HG03521 (cell line): ENCODE measurements around the gene COPB2.
"Not testable (repeated sequence)": the region's sequence is repeated elsewhere in the genome, so short reads cannot be mapped to it uniquely, and the experiment has no call there.

Experiments
- ATAC-seq: cut with Tn5 transposase; IDR thresholded peaks from one replicate; pipeline ENCODE4 v1.9.1; 2021; ENCODE audit warnings: mild to moderate bottlenecking, moderate library complexity; ENCODE audit not compliant: unreplicated experiment

COPB2 gene

DNA sequence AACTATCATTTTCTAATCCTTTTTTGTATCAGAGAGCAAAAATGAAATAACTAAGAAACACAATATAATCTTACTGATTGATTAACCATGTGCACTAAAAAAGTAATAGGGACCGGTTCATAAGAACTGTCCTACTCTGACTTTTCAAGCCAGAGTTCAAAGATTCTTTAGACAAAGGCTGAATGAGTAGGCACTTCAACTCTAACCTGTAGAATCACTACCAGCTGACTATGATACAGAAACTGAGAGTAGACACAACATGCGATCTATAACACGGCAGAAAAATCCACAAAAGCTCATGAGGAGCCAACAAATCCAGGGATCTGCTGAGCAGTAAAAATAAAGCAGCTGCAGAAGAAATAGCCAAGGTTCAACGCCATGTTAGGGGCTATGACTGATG lies 8.9 kb downstream of the COPB2 start:
- ATAC-seq = no peak

DNA sequence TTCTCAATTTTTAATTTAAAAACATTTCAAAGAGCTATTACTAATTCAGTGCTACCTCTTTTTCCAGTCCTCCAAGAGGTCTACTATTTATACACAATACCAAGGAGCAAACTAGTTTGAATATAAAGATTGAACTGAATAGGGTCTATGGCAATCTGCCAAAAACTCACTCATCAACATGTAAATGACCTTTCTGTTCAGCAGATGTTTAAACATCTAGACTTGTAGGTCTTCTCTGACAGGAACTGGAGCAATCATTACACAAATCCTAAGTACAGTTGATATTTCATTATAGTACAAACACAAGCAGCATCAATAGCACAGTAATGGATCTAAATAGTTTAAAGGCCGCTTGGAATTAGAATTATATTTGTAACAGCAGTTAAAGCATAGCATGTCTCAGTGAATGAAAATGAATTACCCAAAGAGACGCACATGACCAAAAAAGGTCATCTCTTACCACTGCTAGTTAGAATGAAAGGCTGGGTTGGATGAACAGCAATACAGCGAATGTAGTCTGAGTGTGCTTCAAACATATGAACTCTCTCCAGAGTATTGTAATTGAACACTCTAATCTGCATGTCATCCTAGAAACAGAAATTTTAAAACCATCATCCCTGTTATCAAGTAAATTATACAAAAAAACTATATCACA lies 10.7 kb downstream of the COPB2 start:
- ATAC-seq = no peak

DNA sequence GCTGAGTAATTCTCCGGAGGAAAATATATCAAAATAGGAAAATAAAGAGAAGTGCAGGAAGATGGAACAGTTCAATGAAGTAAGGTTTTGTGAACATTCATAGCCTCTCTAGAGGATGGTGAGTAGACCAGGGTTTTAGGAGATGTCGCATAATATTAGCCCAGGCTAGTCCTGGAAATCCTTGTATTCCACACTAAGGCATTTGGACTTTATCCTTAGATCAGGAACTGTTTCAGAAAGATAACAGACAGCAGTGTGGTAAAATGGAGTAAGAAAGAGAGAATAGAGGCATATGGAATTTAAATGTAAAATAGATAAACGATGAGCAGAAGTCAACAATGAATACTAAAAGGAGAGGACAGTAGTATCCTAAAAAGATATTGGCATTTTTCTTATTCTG lies 12.1 kb downstream of the COPB2 start:
- ATAC-seq = no peak

DNA sequence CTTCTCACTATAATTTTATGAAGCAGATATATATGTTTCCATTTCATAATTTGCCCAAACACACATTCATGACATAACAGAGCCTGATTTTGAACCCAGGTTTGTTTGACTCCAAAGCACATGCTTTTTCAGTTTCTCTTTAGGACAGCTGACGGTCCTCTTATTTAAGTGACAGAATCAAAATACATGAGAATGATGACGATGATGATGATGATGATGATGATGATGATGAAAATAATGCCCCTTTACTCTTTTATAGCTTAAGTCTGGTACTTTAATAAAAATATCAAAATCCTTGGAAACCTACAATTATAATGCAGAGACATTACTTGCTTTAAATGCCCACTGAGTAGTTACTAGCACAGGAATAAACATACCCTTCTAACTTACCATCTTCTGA lies 15.3 kb downstream of the COPB2 start:
- ATAC-seq = no peak

DNA sequence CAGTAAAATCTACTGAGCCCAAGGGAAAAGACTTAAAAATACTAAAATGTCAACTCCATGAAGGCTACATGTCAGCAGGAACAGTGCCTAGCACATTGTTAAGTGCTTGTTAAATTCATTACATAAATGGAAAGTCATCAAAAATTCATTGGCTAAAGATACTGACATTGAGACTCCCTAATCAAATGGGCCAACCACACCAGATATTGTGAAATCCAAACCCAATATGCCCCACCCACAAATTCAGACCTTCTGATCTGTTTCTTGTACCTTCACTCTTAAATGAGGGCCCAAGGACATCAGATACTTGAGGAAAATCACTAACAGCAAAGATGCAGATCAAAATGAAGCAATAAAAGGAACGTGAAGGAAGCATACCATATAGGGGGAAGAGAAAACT lies 24.9 kb downstream of the COPB2 start:
- ATAC-seq = no peak

DNA sequence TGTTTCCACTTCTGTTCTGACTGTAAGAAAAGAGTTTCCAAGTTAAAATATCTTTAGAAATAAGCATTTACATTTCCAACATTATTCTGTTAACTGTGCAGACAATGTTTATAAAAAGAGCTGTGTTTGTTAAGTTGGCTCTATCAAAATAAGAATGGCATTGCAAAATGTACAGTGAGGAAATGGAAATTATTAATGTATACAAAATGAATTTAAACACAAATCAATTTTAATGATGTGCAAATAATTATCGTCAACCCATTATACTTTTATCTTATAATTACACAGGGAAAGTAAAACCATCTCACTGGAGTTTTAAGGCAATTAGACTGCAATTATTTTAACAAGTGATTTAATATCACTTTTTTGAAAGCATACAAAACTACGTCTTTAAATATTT lies 28.2 kb downstream of the COPB2 start:
- ATAC-seq = no peak

DNA sequence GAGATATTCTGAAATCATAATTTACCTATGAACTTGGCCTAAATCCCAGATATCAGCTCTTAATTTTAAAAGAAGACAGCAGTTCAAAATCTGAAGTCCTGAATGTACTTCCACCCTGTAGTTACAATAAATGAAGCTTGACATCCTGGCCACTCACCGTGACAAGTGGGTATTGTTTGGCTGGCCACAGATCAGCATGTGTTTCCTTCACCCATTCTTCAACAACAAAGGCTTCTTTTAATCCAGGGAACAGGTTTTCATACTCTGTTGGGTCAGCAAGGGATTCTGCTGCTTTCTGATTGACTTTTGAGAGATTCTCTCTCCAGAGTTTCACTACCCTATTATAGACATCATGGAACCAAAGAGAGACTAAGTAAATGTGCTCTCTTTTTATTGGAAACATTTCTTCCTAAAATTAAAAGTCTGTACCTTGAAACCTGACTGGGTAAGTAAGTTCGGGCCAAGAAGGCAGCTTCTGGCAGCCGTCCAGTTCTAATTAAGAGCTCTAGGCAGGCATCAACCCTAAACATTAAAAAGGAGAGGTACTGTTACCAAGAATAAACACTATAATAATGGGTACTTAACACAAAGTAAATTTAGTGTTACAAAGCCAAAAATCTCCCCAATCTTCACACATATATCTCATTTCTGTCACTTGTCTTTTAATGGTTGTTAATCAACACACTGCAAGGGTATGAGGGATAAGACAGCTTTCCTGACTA lies 30.4 kb downstream of the COPB2 start:
- ATAC-seq = no peak

DNA sequence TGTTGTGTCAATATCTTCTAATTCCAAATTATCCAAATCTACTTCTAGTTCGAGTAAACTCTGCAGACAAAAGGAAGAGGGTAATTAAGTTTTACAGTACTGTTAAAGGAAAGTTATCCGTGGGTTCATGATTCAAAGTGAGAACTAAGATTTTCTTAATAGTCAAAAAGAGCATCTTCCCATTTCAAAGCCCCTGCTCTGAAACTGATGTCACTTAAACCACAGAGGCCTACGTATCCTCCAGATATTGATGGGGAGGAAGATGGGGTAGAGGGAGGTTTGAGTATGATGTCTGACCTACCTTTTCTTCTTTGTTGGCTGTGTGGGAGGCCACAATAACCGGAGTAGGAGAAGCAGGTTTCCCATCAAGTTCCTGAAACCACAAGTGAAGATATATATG lies 31.5 kb downstream of the COPB2 start:
- no peak for ATAC-seq

DNA sequence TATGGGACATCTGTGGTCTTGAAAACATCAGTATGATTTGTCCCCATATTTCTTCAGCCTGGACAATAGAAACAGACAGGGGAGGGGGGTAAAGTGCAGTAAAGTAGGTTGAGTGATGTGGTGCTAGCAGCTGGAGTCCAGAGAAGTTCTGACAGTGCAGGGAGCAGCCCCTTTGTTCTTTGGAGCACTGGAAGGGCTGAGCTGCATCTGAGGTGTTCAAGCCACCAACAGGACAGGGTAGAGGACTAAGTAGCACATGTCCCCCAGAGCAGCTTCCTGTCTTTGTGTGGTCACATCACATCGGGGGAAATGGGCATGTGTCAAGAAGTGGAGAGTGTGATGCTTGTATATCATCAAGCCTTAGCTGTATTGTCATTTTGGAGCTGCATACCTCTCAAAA lies 33.6 kb downstream of the COPB2 start:
- no peak for ATAC-seq

DNA sequence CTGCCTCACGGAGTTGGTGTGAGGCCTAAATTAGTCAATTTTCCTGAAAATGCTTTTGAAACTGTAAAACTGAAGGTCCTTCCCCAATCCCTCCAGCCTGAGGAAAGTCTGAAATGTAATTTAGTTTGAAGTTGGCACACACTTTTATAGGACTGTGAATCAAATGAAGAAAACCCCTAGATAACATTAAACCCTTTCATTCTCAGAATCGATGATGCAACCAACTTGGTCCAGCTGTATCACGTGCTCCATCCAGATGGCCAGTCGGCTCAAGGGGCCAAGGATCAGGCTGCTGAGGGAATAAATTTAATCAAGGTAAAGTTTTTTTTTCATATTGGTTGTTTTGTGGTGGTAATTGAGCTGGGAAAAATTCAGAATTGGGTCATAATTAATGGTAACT lies 34.0 kb downstream of the COPB2 start:
- ATAC-seq = no peak

DNA sequence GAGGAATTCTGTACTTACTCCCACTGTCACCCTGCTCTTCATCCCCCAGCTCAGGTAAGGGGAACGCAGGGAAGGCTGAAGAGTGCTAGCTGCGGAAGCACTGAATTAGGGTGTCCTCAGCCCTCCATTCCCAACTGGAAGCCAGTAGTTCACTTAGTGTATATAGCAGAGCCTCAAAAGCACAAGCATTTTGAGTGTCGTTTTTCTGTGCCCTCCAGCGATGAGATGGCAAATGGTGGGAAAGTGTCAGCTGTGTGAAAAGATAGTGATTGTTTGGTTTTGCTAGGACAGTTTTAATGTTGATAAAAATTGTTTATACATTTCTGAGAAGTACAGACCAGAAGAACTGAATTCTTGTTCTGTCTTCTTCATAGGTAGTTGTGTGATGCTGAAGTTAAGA lies 34.8 kb downstream of the COPB2 start:
- ATAC-seq = no peak

DNA sequence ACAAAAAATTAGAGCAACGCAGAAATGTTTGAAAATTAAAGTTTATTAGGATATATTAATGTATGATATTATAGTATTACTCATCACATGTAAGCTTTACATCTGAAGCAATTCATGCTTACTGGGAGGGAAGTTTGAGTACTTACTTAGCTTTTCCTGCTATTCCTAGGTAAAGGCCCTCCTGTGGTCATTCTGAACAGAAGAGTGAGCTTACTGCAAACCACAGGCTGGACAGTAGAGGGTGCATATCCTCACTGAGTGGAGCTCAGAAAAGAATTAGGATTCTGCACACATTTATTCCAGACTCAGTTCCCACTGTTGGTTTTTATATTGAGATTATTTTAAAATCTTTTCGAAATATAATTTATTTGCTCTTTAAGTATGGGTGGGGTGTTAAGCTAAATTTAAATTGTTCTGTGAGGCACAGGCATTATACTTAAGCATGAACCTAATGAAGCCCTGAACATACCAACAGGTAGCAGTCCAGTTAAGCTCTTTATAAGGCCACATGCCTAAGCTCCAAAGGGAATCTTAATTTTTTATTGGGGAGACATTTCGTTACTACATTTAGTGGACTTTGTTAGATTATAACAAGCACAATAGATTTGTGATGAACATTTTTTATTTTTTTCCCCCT lies 35.4 kb downstream of the COPB2 start:
- no peak for ATAC-seq

DNA sequence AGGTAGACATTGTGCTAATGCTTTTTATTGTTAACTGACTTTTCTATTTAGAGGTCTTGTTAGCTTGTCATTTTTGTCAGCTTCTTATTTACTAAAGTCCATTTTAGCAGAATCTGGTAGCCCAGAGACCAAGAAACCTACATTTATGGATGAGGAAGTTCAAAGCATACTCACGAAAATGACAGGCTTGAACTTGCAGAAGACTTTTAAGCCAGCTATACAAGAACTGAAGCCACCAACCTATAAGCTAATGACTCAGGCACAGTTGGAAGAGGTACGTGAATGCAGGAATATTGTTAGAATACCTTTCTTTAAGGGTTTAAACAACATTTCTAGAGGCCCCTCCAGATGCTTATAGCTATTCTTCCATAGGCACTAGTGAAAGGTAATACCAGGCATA lies 42.7 kb downstream of the COPB2 start:
- no peak for ATAC-seq

DNA sequence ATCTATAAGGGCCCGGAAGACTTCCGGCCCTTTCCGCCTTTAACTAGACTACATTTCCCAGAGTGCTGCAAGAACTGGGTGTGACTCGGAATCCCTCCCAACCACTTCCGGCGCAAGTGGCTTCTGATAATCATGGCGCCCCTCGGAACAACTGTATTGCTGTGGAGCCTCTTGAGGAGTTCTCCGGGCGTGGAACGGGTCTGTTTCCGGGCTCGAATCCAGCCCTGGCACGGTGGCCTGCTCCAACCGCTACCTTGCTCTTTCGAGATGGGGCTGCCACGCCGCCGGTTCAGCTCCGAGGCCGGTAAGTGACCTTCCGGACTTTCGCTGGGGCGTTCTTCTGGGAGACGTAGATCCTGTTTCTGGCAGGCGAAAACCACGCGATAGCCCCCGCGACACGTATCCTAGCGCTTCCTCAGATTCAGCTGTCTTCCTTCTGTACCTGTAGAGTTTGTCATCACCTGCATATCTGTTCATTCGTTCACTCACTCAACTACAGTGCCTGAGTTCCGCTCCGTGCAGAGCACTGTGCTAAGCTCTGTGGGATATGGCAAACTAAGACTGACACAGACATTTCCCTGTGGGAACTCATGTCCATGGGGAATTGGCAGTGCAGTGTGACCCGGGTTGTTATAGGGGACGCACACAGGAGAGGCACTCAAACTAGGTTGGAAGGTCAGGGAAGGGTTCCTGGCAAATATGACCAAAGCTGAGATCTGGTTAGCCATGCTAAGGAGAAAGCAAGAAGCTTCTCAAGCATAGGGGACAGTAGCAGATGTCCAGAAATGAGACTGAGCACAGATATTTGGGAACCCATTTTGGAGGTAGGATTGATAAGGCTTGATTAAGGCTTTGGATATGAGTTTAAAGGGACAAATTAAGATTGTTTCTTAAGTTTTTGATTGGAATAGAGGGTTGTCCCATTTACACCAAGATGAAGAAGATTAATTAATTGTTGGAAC lies 45.3 kb downstream of the COPB2 start, which contains the start of gene MRPS22:
MRPS22 (plus strand) TSS at position 126 of the 962 bp plus-strand sequence; CDS start at position 133, 7 bp downstream.
- ATAC-seq = peak; percentile 97

DNA sequence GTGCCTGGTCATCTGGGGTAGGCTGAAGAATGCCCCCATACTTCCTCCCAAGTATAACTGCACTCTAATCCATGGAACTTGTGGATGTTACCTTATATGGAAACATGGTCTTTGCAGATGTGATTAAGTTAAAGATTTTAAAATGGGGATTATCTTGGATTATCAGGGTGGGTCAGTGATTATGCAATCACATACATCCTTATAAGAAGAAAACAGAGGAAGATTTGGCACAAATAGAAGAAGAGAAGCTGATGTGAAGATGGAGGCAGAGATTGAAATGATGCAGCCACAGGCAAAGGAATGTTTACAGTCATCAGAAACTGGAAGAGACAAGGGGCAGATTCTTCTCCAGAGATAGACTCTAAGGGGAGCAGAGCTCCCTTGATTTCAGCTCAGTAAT lies 47.4 kb downstream of the COPB2 start:
- ATAC-seq = no peak

DNA sequence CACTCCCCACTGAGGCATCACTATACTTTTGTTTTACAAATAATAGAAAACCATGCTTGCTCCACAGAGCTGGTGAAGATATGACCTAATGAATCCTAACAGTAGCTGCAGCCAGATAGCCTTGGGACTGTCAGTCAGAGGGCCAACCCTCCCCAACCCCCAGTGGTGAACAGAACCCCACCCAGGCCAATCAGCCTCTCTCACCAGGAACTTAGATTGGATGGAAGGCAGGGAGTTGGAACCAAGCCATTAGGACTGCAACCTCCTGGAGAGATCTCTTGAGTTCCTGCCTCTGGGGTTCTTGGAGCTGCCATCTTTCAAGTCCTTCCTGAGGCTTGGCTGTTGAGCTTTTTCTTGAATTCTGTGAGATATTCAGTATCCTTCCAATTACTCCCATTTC lies 48.7 kb downstream of the COPB2 start:
- ATAC-seq = no peak

DNA sequence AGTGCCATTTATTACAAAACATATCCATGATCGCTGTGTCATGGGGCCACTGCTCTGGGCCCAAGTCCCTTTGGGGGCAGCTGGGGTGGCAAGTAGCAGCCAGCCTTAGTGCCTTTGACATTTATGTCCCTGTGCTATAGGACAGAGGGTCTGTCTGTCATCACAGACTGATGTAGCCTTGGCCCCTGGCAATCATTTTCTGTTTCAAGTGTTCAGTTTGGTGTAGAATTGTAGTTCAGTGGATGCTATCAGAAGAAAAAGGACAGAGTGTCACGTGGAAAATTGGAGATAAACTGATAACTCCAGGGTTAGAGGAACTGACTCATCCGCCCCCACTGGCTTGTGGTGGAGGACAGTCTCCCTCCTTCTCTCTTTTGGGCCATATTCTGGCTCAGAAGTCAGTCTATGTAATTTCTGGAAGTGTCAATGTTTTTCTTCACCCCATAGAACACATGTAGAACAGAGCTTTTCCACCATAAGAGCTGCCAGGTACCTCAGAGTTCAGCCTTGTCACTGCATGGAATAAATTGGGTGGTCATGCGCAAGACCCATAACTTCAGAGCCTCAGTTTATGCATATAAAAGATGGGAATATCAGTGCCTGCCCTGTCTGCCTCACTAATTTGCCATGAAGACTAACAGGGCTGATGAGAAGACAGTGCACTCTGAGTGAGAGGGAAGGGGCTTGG lies 50.1 kb downstream of the COPB2 start:
- ATAC-seq = no peak

DNA sequence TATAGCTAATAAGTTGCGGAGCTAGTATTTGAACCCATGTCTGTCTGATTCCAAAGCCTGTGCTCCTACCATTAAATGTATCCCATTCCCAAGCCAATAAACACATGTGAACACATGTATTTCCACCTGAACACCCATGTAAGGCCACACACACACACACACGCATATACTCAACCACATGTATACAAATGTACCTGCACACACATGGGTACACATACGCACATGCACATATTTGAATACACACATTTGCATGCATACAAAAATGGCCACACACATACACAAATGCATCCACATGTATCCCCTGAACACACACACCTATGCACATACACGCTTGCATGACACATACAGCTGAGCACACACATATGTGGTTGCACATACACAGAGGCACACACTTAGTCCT lies 51.0 kb downstream of the COPB2 start:
- no peak for ATAC-seq

DNA sequence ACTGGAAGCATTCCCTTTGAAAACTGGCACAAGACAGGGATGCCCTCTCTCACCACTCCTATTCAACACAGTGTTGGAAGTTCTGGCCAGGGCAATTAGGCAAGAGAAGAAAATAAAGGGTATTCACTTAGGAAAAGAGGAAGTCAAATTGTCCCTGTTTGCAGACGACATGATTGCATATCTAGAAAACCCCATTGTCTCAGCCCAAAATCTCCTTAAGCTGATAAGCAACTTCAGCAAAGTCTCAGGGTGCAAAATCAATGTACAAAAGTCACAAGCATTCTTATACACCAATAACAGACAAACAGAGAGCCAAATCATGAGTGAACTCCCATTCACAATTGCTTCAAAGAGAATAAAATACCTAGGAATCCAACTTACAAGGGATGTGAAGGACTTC lies 54.8 kb downstream of the COPB2 start:
- ATAC-seq = not testable (repeated sequence)

DNA sequence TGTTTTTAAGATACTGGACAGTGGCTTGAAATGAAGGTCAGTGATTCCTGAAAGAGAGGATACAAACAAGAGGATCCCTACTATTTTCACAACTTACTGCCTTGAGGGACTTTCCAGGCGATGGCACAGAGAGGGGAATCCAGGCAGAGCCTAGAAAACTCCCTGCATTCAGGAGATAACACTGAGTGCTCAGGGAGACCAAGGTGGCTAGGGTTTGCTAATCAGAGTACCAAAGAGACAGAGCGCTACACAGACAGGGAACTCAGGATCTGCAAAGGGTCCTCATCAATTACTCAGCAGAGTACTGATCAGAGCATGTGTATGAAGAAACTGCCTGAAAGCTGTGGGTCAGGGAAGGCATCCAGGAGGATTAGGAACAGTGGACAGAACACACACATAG lies 57.4 kb downstream of the COPB2 start:
- ATAC-seq = no peak
